GM19043 (cell line): ENCODE results near the gene OGFOD1.

Experiments used
- ATAC-seq: cut with Tn5 transposase; IDR thresholded peaks from one replicate; pipeline ENCODE4 v1.9.1; 2021; ENCODE audit warnings: low read depth; ENCODE audit not compliant: unreplicated experiment

The OGFOD1 gene

GRCh38 chr16:56519459-56520250 lies 68.3 kb downstream of the OGFOD1 start, which contains the start of gene BBS2:
Gene BBS2, minus strand, starts transcription at chr16:56520024. Its CDS starts 162 bp downstream, at chr16:56519862.
- ATAC-seq: peak; percentile 84

- no peak for ATAC-seq
Measured at GRCh38 chr16:56520251-56520577, 68.9 kb downstream of the OGFOD1 start.

DNA sequence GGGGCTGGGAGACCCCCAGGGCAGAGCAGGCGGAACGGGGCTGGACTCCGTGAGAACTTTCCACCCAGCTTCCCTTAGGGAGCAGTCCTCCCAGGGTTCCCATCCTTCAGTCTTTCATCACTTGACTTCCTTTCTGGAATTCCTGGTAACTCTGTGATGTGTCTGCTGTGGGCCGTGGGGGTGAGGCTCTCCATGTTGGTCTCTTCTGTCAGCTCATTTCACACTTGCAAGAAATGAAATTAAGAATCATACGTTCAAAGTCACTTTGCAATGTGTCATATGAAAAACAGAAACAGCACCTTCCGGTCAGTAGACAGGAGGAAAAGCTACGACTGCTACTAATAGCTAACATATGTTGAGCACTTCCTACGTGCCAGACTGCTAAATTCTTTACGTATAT lies 73.9 kb downstream of the OGFOD1 start:
- no peak for ATAC-seq
